ENCODE results near the gene SPARCL1. TPM values are rescaled to one million over a fixed set of nuclear protein-coding genes. Genes with fewer than 3 reads are reported as not detected.

The SPARCL1 gene
- total and polyA plus RNA-seq, 9 of the 15 experiments (the other 6 are each of a cell fraction or from before 2014, with no cell fraction given), result 0.03 to 0.71 (median 0.05) TPM; not detected in 3

DNA sequence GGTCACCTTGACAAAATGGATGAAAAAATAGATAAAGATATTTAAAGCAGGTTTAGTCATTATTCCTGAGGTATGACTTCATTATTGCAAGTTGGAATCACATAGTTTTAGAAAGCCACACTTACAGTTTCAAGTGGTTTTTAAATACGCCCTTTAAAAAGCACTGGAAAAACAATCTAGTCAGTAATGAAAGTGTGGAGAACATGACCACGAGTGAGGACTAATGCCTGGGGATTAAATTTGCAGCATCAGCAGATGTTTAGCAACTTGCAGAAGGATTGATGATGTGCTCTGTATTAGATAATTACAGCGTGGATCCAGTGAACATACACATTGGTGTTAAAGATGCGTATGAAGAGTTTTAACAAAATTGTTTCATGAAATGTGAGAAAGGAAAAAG, 5.9 kb downstream of the SPARCL1 start (continued):
- TF ChIP-seq SLC30A9 (CRISPR knock-in tag; IDR thresholded peaks at IDR 0.05) (no peak), ZNF197 (CRISPR knock-in tag; IDR thresholded peaks at IDR 0.05; ENCODE audit: low read depth) (no peak), SETDB1 (IDR thresholded peaks at IDR 0.05; ENCODE audit: low read length) (no peak)

DNA sequence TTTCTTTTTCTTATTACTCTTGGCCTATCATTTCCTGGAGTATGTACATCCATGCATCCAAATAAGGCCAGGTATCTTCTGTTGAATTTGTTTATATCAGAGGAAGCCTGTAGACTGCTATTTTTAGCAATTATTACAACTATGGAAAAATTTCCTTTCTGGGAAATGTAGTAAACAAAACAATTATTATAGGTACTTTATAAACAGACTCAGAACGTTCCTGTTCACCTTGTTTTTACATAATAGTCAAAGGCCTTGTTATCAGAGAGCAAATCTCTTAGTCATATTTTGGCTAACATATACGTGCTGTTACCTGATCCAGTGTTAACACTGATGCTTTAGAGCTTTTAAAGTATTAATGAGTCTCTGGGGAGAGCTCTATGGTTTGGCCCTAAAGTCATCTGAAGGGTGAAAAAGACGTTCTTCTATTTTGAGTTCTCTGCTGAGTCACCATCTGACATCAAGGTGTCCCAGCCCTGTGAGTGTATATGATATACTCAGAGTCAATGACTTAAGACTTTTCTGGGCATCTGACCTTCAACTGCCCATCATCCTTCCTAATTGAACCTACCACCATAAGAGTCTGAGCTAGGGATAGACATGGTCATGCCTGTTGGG, 7.3 kb downstream of the SPARCL1 start:
- H3K79me2 ChIP-seq (ENCODE audit: control insufficient read depth, insufficient read depth, low read length), result no peaks in the 10 kb centered on the region
- H4K20me1 ChIP-seq (replicated peaks; ENCODE audit: control insufficient read depth, insufficient read depth, low read length), result no peaks in the 10 kb centered on the region
- POLR2A ChIA-PET, result no interaction called here
- H3K27me3 ChIP-seq (ENCODE audit: control insufficient read depth in 2 of 2, insufficient read depth in 2 of 2, low read length in 2 of 2), result no peaks in the 10 kb centered on the region
- intact Hi-C loops (cut with micrococcal nuclease) (no loop called here), in situ Hi-C loops (cut with MboI) (no loop called here)
- CTCF ChIA-PET (ENCODE audit: low intra/inter-chr PET ratio), result no interaction called here
- H3K4me2 ChIP-seq (ENCODE audit: insufficient read depth, low read length), result no peak overlapping the region
- no peak overlapping the region for H3K9ac ChIP-seq (ENCODE audit: insufficient read depth in 1 of 2, low read depth in 2 of 2, low read length in 2 of 2)
- DNase-seq (ENCODE audit: extremely low read depth in 1 of 4, low spot score in 3 of 4), result peak in 2 of 4 experiments; percentile 17 to 46
- H2AFZ ChIP-seq (ENCODE audit: low read depth, low read length), result peak overlapping the region; percentile 25; the same call in 1 of the 2 replicates
- H3K27ac ChIP-seq (ENCODE audit: extremely low read depth, low read depth, low read length), result peak overlapping the region; percentile 34; the same call in 1 of the 3 replicates
- no peaks in the 10 kb centered on the region for H3K36me3 ChIP-seq (ENCODE audit: control insufficient read depth, insufficient read depth, low read length)
- BruUV-seq (replicated peaks), result no TSS peak
- peaks cover 0 to 10% of the 10 kb centered on the region in 2 experiments; a peak in 2 of 5 replicates for H3K4me1 ChIP-seq (replicated peaks in 1 of 2; ENCODE audit: control insufficient read depth in 2 of 2, insufficient read depth in 2 of 2, low read length in 2 of 2)
- WGBS (ENCODE audit: insufficient coverage, low coverage, missing lambda C conversion rate), result 2% methylated on average over 3 of the region's 3 CpGs
- H3K9me1 ChIP-seq (ENCODE audit: control insufficient read depth, insufficient read depth, low read length), result no peaks in the 10 kb centered on the region
- no peak overlapping the region for H3K4me3 ChIP-seq
- H3K9me3 ChIP-seq (replicated peaks; ENCODE audit: control insufficient read depth, insufficient read depth, low read depth, low read length), result no peaks in the 10 kb centered on the region
- peak; percentile 79 for ATAC-seq
- FAIRE-seq, result peak; percentile 37
- no peak for TF ChIP-seq HCFC1 (IDR thresholded peaks at IDR 0.05; ENCODE audit: low read depth, low read length)
- TF ChIP-seq, protein P1, sequence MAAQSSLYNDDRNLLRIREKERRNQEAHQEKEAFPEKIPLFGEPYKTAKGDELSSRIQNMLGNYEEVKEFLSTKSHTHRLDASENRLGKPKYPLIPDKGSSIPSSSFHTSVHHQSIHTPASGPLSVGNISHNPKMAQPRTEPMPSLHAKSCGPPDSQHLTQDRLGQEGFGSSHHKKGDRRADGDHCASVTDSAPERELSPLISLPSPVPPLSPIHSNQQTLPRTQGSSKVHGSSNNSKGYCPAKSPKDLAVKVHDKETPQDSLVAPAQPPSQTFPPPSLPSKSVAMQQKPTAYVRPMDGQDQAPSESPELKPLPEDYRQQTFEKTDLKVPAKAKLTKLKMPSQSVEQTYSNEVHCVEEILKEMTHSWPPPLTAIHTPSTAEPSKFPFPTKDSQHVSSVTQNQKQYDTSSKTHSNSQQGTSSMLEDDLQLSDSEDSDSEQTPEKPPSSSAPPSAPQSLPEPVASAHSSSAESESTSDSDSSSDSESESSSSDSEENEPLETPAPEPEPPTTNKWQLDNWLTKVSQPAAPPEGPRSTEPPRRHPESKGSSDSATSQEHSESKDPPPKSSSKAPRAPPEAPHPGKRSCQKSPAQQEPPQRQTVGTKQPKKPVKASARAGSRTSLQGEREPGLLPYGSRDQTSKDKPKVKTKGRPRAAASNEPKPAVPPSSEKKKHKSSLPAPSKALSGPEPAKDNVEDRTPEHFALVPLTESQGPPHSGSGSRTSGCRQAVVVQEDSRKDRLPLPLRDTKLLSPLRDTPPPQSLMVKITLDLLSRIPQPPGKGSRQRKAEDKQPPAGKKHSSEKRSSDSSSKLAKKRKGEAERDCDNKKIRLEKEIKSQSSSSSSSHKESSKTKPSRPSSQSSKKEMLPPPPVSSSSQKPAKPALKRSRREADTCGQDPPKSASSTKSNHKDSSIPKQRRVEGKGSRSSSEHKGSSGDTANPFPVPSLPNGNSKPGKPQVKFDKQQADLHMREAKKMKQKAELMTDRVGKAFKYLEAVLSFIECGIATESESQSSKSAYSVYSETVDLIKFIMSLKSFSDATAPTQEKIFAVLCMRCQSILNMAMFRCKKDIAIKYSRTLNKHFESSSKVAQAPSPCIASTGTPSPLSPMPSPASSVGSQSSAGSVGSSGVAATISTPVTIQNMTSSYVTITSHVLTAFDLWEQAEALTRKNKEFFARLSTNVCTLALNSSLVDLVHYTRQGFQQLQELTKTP (IDR thresholded peaks at IDR 0.05; ENCODE audit: low read depth in 1 of 2, partially characterized antibody in 2 of 2), result no peak
- peak; percentile 38; the same call in 1 of the 2 replicates for TF ChIP-seq FOSL1 (tag; conservative IDR thresholded peaks at IDR 0.05)
- no peak for TF ChIP-seq MEIS2 (IDR thresholded peaks at IDR 0.05; ENCODE audit: partially characterized antibody)
- TF ChIP-seq, protein P2, sequence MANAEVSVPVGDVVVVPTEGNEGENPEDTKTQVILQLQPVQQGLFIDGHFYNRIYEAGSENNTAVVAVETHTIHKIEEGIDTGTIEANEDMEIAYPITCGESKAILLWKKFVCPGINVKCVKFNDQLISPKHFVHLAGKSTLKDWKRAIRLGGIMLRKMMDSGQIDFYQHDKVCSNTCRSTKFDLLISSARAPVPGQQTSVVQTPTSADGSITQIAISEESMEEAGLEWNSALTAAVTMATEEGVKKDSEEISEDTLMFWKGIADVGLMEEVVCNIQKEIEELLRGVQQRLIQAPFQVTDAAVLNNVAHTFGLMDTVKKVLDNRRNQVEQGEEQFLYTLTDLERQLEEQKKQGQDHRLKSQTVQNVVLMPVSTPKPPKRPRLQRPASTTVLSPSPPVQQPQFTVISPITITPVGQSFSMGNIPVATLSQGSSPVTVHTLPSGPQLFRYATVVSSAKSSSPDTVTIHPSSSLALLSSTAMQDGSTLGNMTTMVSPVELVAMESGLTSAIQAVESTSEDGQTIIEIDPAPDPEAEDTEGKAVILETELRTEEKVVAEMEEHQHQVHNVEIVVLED (CRISPR knock-in tag; IDR thresholded peaks at IDR 0.05), result no peak
- no peak for TF ChIP-seq NBN (IDR thresholded peaks at IDR 0.05; ENCODE audit: low read depth)
- TF ChIP-seq TCF7 (IDR thresholded peaks at IDR 0.05; ENCODE audit: borderline replicate concordance), result no peak
- no peak for TF ChIP-seq BDP1 (IDR thresholded peaks at IDR 0.05; ENCODE audit: insufficient read depth, insufficient read length)
- peak; percentile 77 for TF ChIP-seq MAFG (tag; conservative IDR thresholded peaks at IDR 0.05)
- no peak for TF ChIP-seq HDAC3 (IDR thresholded peaks at IDR 0.05; ENCODE audit: borderline replicate concordance, partially characterized antibody)
- no peak for TF ChIP-seq MIER1 (IDR thresholded peaks at IDR 0.05; ENCODE audit: low read depth)
- TF ChIP-seq RBM25 (IDR thresholded peaks at IDR 0.05; ENCODE audit: low read depth, low read length, severe bottlenecking), result no peak
- no peak for TF ChIP-seq ZKSCAN1 (IDR thresholded peaks at IDR 0.05; ENCODE audit: low read depth, low read length)
- no peak for TF ChIP-seq POU5F1 (IDR thresholded peaks at IDR 0.05; ENCODE audit: borderline replicate concordance, low read depth, low read length, partially characterized antibody)

Measured in K562 (cell line).